ENCODE results near the gene FARS2.

Gene FARS2

DNA sequence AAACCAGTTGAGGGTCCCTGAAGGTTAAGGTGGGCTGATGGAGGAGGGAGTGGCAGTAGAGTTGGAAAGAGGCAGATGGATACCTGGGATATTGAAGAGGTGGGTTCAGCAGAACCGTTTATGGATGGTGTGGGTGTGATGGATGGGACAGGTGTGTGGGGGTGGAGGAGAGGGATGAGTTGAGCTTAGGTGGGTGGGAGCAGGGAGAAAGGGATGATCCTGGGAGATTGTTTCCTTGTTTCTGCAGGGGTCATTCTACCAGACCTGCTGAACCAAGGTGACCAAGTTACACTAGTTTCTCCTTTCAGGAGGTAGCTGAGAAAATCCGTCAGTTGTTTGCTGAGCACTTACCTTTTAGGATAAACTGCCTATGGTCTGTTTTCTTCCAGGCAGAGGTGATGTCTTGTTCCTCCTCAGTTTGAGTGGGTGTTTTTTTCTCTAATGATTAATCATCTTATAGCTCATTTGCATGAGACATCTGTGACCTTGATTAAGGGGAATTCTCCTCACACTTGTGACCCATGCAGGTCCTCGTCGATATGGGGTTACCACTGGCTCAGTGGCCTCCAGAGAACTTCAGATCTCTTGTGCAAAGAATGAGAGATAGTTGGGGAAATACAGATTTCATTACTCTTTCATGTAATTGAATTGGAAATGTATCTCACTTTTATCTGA is 53.0 kb downstream of the FARS2 start:
- DNase-seq (ENCODE audit: low read depth) = no peak
- no peak overlapping the region for H3K4me3 ChIP-seq (ENCODE audit: low read depth, low read length)
- TF ChIP-seq, protein P1, sequence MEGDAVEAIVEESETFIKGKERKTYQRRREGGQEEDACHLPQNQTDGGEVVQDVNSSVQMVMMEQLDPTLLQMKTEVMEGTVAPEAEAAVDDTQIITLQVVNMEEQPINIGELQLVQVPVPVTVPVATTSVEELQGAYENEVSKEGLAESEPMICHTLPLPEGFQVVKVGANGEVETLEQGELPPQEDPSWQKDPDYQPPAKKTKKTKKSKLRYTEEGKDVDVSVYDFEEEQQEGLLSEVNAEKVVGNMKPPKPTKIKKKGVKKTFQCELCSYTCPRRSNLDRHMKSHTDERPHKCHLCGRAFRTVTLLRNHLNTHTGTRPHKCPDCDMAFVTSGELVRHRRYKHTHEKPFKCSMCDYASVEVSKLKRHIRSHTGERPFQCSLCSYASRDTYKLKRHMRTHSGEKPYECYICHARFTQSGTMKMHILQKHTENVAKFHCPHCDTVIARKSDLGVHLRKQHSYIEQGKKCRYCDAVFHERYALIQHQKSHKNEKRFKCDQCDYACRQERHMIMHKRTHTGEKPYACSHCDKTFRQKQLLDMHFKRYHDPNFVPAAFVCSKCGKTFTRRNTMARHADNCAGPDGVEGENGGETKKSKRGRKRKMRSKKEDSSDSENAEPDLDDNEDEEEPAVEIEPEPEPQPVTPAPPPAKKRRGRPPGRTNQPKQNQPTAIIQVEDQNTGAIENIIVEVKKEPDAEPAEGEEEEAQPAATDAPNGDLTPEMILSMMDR (IDR thresholded peaks at IDR 0.05; ENCODE audit: low read depth, low read length, missing control alignments) = no peak

DNA sequence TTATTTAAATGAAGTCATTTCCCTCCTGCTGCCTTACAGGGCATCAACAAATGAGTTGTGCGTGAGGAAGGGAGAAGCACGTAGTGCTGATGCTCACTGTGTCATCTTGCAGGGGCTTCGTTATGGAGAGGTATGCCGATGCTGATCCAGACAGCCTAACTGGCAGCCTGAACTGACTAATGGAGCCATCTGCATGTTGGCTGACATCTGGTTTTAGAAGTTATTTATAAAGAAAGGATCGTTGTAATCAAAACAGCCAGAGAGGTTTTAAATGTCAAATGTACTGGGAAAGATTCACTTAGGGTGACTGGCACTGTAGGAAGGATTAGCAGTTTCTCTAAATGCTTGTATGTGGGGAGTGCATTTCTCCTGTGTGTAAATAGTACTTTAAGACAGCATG is 54.6 kb downstream of the FARS2 start:
- no peak overlapping the region for H3K4me3 ChIP-seq (ENCODE audit: low read depth, low read length)

DNA sequence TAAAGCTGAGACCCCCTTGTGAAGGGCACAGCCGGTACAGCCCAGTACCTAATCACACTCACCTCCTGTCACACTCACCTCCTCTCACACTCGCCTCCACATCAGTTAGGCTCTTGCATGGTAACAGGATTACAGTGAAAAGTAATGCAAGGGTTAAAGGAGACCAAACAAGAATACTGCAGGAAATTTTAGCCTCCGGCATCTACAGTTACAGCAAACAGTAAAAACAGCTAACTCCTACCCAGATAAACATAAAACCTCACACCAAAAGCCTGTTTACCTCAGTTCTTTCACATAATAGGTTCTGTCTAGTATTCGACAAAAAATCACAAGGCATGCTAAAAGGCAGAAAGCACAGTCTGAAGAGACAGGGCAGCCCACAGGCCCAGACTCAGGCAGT is 55.6 kb downstream of the FARS2 start:
- TF ChIP-seq, protein P1 (IDR thresholded peaks at IDR 0.05; ENCODE audit: low read depth, low read length, missing control alignments) = no peak
- no peak for DNase-seq (ENCODE audit: low read depth)

More for the DNA sequence above, 54.6 kb downstream of the FARS2 start:
- TF ChIP-seq, protein P1 (IDR thresholded peaks at IDR 0.05; ENCODE audit: low read depth, low read length, missing control alignments) = no peak
- DNase-seq (ENCODE audit: low read depth) = no peak

DNA sequence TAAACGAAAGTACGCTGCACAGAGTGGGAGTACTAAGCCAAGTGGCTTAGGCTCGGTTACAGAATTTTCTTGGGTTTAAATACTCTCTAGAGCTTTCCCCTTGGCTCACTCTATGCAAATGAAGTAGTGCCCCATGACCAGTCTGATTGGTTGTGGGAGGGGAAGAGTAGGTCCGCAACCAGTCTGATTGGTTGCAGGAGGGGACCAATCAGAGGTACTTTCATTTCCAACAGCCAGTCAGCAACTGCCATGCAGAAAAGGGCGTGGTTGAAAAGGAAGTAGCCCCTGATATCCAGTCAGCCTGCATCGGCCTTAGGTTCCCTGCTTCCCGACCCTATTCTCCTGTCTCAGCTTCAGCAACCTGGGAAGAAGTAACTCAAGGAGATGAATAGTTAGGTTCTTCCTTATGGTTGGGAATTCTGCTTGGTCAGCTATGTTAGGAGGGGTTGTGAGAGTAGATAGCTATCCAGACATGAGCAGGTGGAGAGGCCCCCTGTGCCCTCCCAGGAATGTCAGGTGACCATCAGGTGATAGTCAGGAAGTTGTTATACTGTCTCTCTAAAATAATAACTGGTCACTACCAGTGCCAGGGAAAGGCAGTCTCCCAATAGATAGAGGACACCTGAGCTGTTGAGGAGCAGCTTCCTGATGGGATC is 57.4 kb downstream of the FARS2 start:
- DNase-seq (ENCODE audit: low read depth) = no peak
- TF ChIP-seq, protein P1 (IDR thresholded peaks at IDR 0.05; ENCODE audit: low read depth, low read length, missing control alignments) = no peak
- no peak overlapping the region for H3K4me3 ChIP-seq (ENCODE audit: low read depth, low read length)

More for the DNA sequence above, 55.6 kb downstream of the FARS2 start:
- no peak overlapping the region for H3K4me3 ChIP-seq (ENCODE audit: low read depth, low read length)

DNA sequence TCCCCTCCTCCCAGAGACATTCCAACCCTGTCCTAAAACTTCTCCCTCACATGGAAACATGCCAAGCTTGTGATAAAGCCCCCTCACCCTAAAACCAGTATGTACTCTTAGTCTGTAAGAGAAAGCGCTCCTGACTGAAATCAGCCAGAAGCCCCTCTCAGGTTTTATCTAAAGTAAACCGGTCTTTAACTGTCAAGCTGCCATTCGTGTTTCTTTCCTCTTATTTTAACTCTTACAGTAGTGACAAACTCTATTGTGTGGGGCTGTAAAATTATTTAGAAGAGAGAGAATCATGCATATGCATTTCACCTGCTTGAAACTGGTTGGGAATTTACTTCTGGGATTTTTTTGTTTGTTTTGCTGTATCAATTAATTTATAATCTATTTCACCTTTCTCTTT is 62.7 kb downstream of the FARS2 start:
- no peak overlapping the region for H3K4me3 ChIP-seq (ENCODE audit: low read depth, low read length)
- no peak for DNase-seq (ENCODE audit: low read depth)
- TF ChIP-seq, protein P1 (IDR thresholded peaks at IDR 0.05; ENCODE audit: low read depth, low read length, missing control alignments) = no peak

DNA sequence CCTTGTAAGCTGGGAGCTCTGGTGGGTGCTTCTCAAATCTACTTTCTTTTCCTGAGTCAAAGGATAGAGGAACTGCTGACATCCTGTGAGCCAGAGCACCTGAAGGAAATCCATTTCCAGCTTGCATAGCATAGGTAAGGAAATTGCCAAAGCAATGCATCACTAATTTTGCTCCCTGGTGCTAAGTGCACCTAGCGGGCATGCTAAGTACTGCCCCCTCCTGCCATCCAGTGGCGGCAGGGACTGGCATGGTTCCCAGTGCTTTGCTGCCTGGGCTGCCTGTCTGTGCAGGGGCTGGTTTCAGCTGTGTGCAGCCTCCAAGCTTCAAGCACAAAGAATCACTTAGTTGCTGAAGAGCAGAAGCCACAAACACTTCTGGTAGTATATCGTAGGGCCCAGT is 63.9 kb downstream of the FARS2 start:
- TF ChIP-seq, protein P1 (IDR thresholded peaks at IDR 0.05; ENCODE audit: low read depth, low read length, missing control alignments) = peak; percentile 32
- DNase-seq (ENCODE audit: low read depth) = no peak
- H3K4me3 ChIP-seq (ENCODE audit: low read depth, low read length) = no peak overlapping the region

Data from GM12864 (cell line).